H54 (cell line): Measurements from ENCODE around the gene BCAR3.

ENCODE experiments used
- DNase-seq: peaks from one replicate; pipeline ENCODE4 v3.0.0; 2011; ENCODE audit warnings: low spot score, mixed read lengths; ENCODE audit not compliant: insufficient read length
- FAIRE-seq: peaks from 3 replicates; lab custom pipeline; 2011; peaks lifted over from hg19 to GRCh38; lab: Jason Lieb, UNC
- POLR2A ChIP-seq: IDR thresholded peaks from 2 replicates; pipeline ENCODE4 v1.6.1; 2011; ENCODE audit warnings: low read depth, mild to moderate bottlenecking, low read length

The BCAR3 gene

GRCh38 chr1:93640656-93641440 is 40.8 kb downstream of the BCAR3 start:
- no peak for TF ChIP-seq POLR2A
- FAIRE-seq = no peak

DNA sequence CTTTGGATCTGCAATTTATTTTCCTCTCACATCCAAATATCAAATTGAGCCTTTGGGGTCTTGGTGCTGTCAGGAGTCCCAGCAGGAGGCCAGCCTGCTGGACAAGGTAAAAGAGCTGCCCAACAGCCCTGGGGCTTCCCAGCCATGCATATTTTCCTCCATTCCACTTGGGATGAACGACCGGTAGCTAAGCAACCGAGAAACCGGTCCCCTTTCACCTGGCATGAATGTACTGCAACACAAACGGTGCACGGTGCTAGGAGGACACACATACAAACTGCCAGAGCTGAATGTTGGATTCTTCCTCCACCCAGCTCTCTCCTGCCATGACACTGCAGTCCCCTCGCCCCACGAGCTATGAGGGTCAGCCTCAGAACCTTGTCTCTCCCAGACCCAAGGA is 42.7 kb downstream of the BCAR3 start:
- DNase-seq (no peak), FAIRE-seq (no peak)
- TF ChIP-seq POLR2A = no peak

More at GRCh38 chr1:93640656-93641440, 40.8 kb downstream of the BCAR3 start:
- no peak for DNase-seq

DNA sequence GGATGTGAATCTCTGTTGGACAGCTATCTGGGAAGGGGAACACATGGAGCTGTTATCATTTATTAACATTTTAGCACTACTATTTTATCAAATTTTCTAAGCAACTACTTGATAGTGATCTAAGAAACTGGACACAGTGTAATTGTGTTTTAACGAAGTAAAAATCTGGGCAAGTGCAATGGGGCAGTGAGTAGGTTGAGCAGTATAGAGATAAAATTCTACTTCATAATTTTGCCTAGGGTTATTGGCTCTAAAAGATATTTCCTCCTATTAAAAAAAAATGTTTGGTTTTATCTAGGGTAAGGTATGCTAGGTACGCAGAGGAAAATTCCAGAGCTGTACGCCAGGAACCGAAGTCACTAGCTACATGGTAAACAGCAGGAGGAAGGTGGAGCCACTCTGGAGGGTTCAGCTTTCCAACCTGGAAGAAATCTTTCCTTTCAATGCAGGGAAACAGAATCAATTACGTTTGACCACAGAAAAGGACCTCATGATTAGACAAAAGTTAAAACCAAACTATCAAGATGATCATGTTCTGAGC is 43.3 kb downstream of the BCAR3 start:
- no peak for DNase-seq
- TF ChIP-seq POLR2A = no peak
- no peak for FAIRE-seq

DNA sequence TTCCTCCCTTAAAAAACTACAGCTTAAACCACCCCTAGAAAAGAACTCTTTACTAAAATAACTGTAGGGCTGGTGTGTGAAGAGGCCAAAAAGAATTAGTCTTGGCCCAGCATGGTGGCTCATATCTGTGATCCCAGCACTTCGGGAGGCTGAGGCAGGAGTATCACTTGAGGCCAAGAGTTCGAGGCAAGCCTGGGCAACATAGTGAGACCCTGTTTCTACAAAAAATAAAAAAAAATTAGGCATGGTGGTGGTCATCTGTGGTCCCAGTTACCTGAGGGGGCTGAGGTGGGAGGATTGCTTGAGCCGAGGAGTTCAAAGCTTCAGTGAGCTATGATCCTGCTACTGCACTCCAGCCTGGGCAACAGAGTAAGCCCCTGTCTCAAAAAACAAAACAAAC is 44.9 kb downstream of the BCAR3 start:
- TF ChIP-seq POLR2A = no peak
- no peak for FAIRE-seq
- no peak for DNase-seq

DNA sequence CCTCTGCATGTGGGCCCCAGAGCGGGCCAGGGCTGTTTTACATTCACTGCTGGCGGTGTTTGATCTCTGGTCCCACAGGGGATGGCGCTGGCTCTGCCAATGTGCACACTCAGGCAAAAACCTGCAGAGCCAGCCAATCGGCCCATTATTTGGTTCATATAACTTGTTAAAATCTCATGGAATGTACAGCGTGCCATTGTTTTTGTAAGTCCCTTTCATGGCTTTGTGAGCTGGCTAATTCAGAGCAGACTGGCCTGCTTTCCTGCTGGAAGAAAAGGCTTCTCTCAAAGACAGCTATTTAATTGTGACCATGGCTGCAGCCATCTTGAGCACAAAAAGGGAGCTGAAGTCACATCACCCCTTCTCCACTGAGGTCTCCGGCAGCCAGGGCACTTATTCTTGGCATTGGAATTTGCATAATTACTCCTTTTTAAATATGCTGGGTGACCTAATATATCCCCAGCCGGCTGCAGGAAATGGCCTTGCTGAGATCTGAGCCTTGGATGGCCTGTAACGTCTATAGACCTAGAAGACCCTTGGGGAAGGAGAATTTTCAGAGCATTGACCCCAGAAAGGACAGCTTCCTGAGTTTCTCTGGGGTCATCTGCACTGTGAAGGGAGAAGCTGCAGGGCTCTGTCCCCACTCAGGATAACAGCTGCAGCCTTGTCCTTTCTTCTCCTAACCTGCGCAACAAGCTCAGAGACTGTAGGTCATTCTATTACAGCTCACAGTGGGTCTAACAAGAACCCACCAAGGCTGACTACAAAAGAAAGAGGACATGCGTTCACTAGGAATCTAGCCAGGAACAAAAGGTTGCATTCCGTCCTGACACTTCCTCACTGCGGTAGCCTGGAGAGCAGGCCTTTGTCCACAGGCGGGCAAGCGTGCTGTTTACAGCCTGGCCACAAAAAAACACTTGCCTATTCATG is 45.8 kb downstream of the BCAR3 start:
- no peak for DNase-seq
- FAIRE-seq = no peak
- no peak for TF ChIP-seq POLR2A

GRCh38 chr1:93633313-93633712 is 48.3 kb downstream of the BCAR3 start:
- FAIRE-seq = no peak
- no peak for DNase-seq
- TF ChIP-seq POLR2A = no peak

DNA sequence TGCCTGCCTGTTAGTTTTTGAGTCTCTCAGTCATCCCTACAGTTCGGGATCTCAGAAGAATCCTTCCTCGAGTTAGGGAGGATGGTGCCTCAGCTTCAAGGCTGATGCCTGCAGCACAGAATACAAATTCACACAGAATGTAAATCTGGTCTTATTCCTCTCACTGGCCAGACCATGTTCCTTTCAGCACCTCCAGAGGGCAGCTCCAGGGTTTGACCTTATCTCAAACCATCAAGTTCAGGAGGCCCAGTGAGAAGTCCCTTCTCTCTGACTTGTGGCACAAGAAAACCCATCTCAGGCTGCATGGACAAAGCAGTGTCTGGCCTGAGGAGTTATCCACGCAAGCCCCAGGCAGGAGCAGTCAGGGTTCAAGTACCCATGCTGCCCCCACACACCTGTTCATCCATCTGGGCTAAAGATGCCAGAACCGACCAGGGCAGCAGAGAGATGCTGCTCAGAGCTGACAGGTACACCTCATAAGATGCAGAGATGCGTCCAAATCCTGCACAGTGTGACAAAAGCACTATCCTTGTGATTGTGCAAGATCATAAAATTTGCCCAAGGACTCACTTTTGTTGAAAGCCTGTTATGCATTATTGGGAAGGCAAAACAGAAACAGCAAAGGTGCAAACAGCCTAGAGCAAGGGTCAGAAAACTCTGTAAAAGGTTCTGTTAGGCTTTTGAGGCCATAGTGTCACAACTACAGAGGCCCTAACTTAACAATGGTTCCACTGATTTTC is 49.8 kb downstream of the BCAR3 start:
- DNase-seq (no peak), FAIRE-seq (no peak)
- TF ChIP-seq POLR2A = no peak

DNA sequence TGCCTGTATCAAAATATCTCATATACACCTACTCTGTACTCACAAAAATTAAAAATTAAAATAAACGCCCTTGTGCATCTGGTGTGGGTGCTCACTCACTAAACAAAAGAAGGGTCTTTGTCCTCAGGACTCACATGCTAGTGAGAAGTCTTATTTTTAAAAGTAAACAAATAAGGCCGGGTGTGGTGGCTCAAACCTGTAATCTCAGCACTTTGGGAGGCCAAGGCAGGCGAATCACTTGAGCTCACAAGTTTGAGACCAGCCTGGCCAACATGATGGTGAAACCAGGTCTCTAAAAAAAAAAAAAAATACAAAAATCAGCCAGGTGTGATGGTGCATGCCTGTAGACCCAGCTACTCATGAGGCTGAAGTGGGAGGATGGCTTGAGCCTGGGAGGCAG is 51.5 kb downstream of the BCAR3 start:
- FAIRE-seq (no peak), DNase-seq (no peak)
- TF ChIP-seq POLR2A = no peak

DNA sequence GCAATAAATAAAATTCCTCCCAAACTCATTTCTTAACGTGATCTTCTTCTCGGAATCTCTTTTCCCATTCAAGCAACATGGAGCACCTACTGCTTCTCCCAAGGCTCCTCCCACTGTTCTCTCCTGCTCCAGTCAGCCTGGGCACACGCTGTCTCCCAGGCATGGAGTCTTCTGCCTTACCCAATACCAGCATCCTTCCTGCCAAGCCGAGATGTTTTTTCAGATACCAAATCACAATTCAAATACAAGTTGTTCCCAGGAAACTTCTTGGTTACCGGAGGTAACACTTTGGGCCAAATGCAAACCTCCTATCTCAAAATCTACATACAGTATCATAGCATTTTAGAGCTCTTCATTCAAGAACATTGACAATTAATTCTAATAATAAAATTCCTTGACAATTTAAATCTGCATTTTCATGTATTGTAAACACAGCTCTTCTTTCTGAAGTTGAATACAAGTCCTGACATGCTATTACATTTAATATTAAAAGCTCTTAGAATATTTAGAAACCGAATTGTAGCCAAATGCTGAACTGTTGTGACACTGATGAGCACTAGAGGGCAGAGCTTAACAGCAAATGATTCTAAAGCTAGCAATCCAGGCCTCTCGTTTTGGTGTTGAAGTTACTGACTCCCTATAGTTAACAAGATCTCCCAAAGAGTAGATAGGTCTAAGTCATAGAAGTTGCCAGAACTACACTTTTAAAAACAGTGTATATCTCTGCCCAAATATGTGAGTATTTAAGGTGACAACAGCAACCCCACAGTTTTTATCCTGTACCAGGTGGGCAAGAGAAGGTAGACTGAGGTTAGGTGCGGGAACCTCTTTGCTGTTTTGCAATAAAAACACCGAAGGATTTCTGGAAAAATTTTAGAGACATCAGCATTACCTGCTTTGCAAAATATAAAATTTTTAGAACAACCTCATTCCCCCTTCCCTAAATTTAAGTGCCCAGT is 52.3 kb downstream of the BCAR3 start:
- TF ChIP-seq POLR2A = no peak
- FAIRE-seq = peak; percentile 23
- DNase-seq = no peak

- DNase-seq (no peak), FAIRE-seq (no peak)
- TF ChIP-seq POLR2A = no peak
Measured at GRCh38 chr1:93628681-93629080, 53.0 kb downstream of the BCAR3 start.

- TF ChIP-seq POLR2A = no peak
- FAIRE-seq (peak; percentile 94), DNase-seq (peak; percentile 48)
Measured at GRCh38 chr1:93625582-93626327, 55.9 kb downstream of the BCAR3 start.

DNA sequence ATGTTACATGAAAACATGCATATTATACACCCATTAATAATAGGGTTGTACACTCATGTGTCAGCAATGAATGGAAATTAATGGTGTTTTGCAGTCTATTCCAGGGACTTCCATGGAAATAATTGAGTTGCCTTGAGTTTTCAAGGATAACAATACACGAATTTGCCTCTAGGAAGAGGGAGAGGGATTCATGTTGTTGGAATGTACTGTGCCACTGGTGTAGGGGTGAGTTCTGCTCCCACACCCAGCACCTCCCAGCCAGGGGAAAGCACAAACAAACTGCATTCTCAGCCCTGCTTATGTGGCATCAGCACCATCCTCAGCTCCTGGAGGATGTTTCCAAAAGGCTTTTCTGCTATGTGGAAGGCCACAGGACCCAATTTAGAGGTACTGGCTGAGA is 57.8 kb downstream of the BCAR3 start:
- FAIRE-seq (peak; percentile 68), DNase-seq (peak; percentile 63)
- no peak for TF ChIP-seq POLR2A
